GM23248 (cell line): ENCODE data around the gene PTGDR. TPM values are rescaled to one million over a fixed set of nuclear protein-coding genes. Genes with fewer than 3 reads are reported as not detected.

Experiments
- DNase-seq: peaks from one replicate; pipeline ENCODE4 v3.0.0-alpha.2; 2015
- H2AFZ ChIP-seq: fragments of 200-600 bp; sonication (generic); 2 replicates; pipeline ENCODE4 v1.6.1; 2016; ENCODE audit warnings: antibody characterized with exemption
- H3F3A ChIP-seq: fragments of 200-600 bp; sonication (generic); 2 replicates; pipeline ENCODE4 v1.6.1; 2016; ENCODE audit warnings: mild to moderate bottlenecking, antibody characterized with exemption, mixed run types; ENCODE audit not compliant: insufficient read depth
- H3K27ac ChIP-seq: fragments of 200-600 bp; sonication (generic); 2 replicates; pipeline ENCODE4 v1.5.1; 2016; ENCODE audit warnings: mild to moderate bottlenecking
- H3K27me3 ChIP-seq: fragments of 200-600 bp; sonication (generic); replicated peaks from 2 replicates; pipeline ENCODE4 v1.6.1; 2016; ENCODE audit warnings: mild to moderate bottlenecking; ENCODE audit not compliant: insufficient read depth
- H3K36me3 ChIP-seq: fragments of 200-600 bp; sonication (generic); 2 replicates; pipeline ENCODE4 v1.6.1; 2016; ENCODE audit warnings: low read depth, mild to moderate bottlenecking
- H3K4me1 ChIP-seq: fragments of 200-600 bp; sonication (generic); 2 replicates; pipeline ENCODE4 v1.6.1; 2016; ENCODE audit warnings: mild to moderate bottlenecking; ENCODE audit not compliant: insufficient read depth
- H3K4me2 ChIP-seq: fragments of 200-600 bp; sonication (generic); one replicate; pipeline ENCODE4 v1.6.1; 2016; ENCODE audit warnings: mild to moderate bottlenecking; ENCODE audit not compliant: unreplicated experiment
- H3K4me3 ChIP-seq: fragments of 200-600 bp; sonication (generic); 2 replicates; pipeline ENCODE4 v1.5.1; 2016; ENCODE audit warnings: mild to moderate bottlenecking
- H3K79me2 ChIP-seq: fragments of 200-600 bp; sonication (generic); 2 replicates; pipeline ENCODE4 v1.6.1; 2016; ENCODE audit warnings: mild to moderate bottlenecking; ENCODE audit not compliant: insufficient read depth
- H3K9ac ChIP-seq: fragments of 200-600 bp; sonication (generic); 2 replicates; pipeline ENCODE4 v1.6.1; 2016; ENCODE audit warnings: mild to moderate bottlenecking
- H3K9me2 ChIP-seq: fragments of 200-600 bp; sonication (generic); 2 replicates; pipeline ENCODE4 v1.6.1; 2016; ENCODE audit warnings: mixed run types, mild to moderate bottlenecking, moderate library complexity; ENCODE audit not compliant: insufficient read depth
- H3K9me3 ChIP-seq: fragments of 200-600 bp; sonication (generic); one replicate; pipeline ENCODE4 v1.6.1; 2017; ENCODE audit warnings: low read depth
- H4K20me1 ChIP-seq: fragments of 200-600 bp; sonication (generic); 2 replicates; pipeline ENCODE4 v1.6.0; 2016; ENCODE audit not compliant: insufficient read depth
- EZH2 ChIP-seq: fragments of 200-600 bp; sonication (generic); IDR thresholded peaks from 2 replicates; pipeline ENCODE4 v1.6.1; 2018; ENCODE audit warnings: antibody characterized with exemption, mild to moderate bottlenecking; ENCODE audit not compliant: insufficient read depth, poor library complexity, severe bottlenecking
- EZH2phosphoT487 ChIP-seq: fragments of 200-600 bp; sonication (generic); IDR thresholded peaks from 2 replicates; pipeline ENCODE4 v1.6.1; 2018; ENCODE audit warnings: antibody characterized with exemption, moderate library complexity, mild to moderate bottlenecking, low read depth; ENCODE audit not compliant: insufficient read depth
- WGBS, 2 experiments: methylation state at CpG; one replicate each; pipeline ENCODE4 v1.1.6; 2015 to 2017; ENCODE audit warnings: low lambda C conversion rate in 2 of 2, low coverage in 1 of 2; ENCODE audit errors: missing lambda C conversion rate in 2 of 2; 5-methylcytosine and 5-hydroxymethylcytosine counted together
- in situ Hi-C: fragments of 300-500 bp; cut with MboI; formaldehyde crosslinking; loops from 2 replicates; pipeline ENCODE4 v1.15.0; 2020
- polyA plus RNA-seq: library from polyadenylated mRNA; unstranded; fragments of >200 nt; fragmentation: Nextera tagmentation; extraction: Ambion mirVana; gene quantifications from 2 replicates; pipeline ENCODE4 v1.2.1, GENCODE V29; 2016
- total RNA-seq: library from RNA; depleted of rRNA; stranded (reverse); fragments of >200 nt; shearing (Covaris generic); gene quantifications from 2 replicates; pipeline ENCODE4 v1.2.3, GENCODE V29; 2014

PTGDR gene
- total and polyA plus RNA-seq, 2 experiments from 2014 or later: 0.09 TPM; not detected in 1

DNA sequence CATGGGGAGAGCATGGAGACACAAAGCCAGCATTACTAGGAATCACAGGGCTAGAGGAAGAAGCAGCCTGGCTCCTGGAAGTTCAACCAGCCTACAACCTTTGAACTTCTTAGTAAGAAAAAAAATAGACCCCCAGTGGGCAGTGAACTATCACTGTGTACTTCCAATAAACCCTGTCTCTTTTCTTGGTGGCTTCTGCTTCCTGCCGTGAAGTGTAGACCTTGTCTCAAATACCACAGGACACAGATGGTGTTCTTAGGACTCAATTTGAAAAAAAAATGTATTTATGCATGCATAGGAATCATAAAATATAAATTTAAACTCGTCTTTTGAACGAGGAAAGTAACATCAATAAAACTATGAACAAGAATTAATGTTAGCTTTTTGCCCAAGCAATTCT, 43.0 kb downstream of the PTGDR start:
- TF ChIP-seq EZH2: no peak
- TF ChIP-seq EZH2phosphoT487: no peak
- Histone ChIP-seq H2AFZ (no peak overlapping the region), H3K79me2 (no peaks in the 10 kb centered on the region; the same call in 1 of the 2 replicates), H3K27me3 (no peaks in the 10 kb centered on the region), H3K36me3 (no peaks in the 10 kb centered on the region), H3K9ac (no peak overlapping the region), H3K4me2 (no peak overlapping the region), H3K9me3 (no peaks in the 10 kb centered on the region), H3K27ac (no peak overlapping the region), H3K9me2 (no peaks in the 10 kb centered on the region), H3K4me3 (no peak overlapping the region), H4K20me1 (no peaks in the 10 kb centered on the region), H3F3A (peaks cover 11% of the 10 kb centered on the region), H3K4me1 (peaks cover 8% of the 10 kb centered on the region; the same call in 1 of the 2 replicates)
- WGBS, 2 experiments: 94 to 95% methylated on average over 3 of the region's 3 CpGs
- in situ Hi-C loops: no loop called here
- no peak for DNase-seq

DNA sequence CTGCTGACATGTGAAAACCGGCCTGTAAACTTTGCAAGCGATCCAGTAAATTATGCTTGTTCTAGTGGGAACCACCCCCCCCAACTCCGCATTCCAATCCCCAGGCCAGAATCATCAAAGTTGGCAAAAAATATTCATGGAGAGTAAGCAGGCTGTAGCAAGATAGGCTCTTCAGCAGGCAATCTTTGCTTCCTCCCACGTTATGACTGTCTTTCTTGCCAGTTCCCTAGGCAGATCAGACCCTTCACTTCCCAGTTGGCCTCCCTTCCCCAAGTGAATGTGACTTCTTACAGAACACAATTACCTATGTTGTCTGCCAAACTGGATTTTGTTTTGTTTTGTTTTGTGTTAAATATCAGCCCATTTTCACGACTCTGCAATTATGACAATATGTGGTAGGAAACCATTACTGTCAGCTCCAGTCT, 45.4 kb downstream of the PTGDR start:
- 0 out of 2 replicates have a peak overlapping the region, but pooled peaks have one; percentile 34 for H3K27ac ChIP-seq
- peak overlapping the region; percentile 75 for H3K9ac ChIP-seq
- no peaks in the 10 kb centered on the region for H3K9me2 ChIP-seq
- peaks cover 8% of the 10 kb centered on the region; the same call in 1 of the 2 replicates for H3K79me2 ChIP-seq
- no peaks in the 10 kb centered on the region for H4K20me1 ChIP-seq
- in situ Hi-C loops: no loop called here
- H3K4me1 ChIP-seq: peaks cover 13% of the 10 kb centered on the region; the same call in 1 of the 2 replicates
- peak overlapping the region; percentile 77; the same call in 1 of the 2 replicates for H3K4me3 ChIP-seq
- peak; percentile 35 for DNase-seq
- H2AFZ ChIP-seq: peak overlapping the region; percentile 85
- no peaks in the 10 kb centered on the region for H3K27me3 ChIP-seq
- TF ChIP-seq EZH2phosphoT487 (no peak), EZH2 (no peak)
- H3K9me3 ChIP-seq: no peaks in the 10 kb centered on the region
- H3K36me3 ChIP-seq: no peaks in the 10 kb centered on the region
- peak overlapping the region; percentile 79 for H3K4me2 ChIP-seq
- 28 to 44% methylated on average over 5 of the region's 5 CpGs for WGBS, 2 experiments
- peaks cover 11% of the 10 kb centered on the region for H3F3A ChIP-seq

DNA sequence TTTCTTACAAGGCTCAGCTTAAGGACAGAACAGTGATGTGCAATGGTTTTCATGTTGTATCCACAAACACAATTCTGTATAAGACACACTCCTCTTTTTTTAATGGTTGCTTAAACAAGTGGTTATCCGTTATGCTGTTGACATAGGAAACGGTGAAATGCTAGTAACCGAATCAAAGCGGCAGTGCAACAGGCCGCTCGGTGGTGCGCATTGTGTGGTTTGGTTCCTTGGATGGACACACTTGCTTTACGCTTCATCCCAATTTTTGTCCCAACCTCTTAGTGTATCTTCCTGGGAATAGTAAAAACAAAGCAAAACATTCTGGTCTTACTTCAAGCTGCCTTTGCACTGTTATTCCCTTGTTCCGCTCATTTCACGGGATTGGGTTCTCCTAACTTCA, 46.0 kb downstream of the PTGDR start:
- WGBS, 2 experiments: 7 to 9% methylated on average over 10 of the region's 10 CpGs
- H3K9me2 ChIP-seq: no peaks in the 10 kb centered on the region
- H3K27me3 ChIP-seq: no peaks in the 10 kb centered on the region
- H3K9me3 ChIP-seq: no peaks in the 10 kb centered on the region
- in situ Hi-C loops: no loop called here
- H3F3A ChIP-seq: peaks cover 12% of the 10 kb centered on the region
- peaks cover 8% of the 10 kb centered on the region; the same call in 1 of the 2 replicates for H3K79me2 ChIP-seq
- peaks cover 13% of the 10 kb centered on the region; the same call in 1 of the 2 replicates for H3K4me1 ChIP-seq
- peak overlapping the region; percentile 34 for H3K27ac ChIP-seq
- H4K20me1 ChIP-seq: no peaks in the 10 kb centered on the region
- H3K4me2 ChIP-seq: peak overlapping the region; percentile 79
- peak overlapping the region; percentile 77 for H3K4me3 ChIP-seq
- peak; percentile 52 for DNase-seq
- TF ChIP-seq EZH2phosphoT487 (no peak), EZH2 (no peak)
- no peaks in the 10 kb centered on the region for H3K36me3 ChIP-seq
- peak overlapping the region; percentile 75 for H3K9ac ChIP-seq
- peak overlapping the region; percentile 85 for H2AFZ ChIP-seq

DNA sequence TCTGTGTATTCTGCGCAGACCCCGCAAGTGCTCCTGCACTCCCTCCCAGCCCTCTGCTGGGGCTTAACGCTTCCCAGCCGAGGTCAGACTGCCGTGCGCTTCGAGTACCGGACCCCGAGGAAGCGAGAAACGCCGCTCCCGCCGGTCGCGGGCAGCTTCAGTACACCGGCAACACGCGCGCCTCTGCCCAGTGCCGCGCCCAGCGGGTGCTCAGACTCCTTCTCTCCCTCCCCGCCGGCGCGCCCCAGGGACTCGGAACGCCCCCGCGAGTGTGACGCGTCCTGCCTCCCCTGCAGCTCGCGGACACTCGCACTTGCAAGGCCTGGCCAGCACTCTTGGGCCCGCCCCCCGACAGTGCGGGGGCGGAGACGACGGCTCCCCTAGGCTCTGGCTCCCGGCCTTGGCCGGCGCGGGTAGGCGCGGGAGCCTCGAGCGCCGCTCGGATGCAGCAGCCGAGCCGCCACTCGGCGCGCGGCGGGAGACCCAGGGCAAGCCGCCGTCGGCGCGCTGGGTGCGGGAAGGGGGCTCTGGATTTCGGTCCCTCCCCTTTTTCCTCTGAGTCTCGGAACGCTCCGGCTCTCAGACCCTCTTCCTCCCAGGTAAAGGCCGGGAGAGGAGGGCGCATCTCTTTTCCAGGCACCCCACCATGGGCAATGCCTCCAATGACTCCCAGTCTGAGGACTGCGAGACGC, 46.6 kb downstream of the PTGDR start, which contains the start of gene PTGER2:
Gene PTGER2, plus strand, starts transcription at position 410 of the 692 bp plus-strand sequence. Its CDS starts 237 bp downstream, at position 647.
- DNase-seq: peak; percentile 97
- Histone ChIP-seq H3K4me3 (peak within 1 kb of the TSS; percentile 77), H2AFZ (peak within 1 kb of the TSS; percentile 85), H3K79me2 (peaks cover 11% of the 10 kb centered on the region; the same call in 1 of the 2 replicates), H3K27me3 (no peaks in the 10 kb centered on the region), H3F3A (peaks cover 18% of the 10 kb centered on the region), H3K9ac (peak within 1 kb of the TSS; percentile 75), H3K27ac (peak within 1 kb of the TSS; percentile 34), H3K4me2 (peak within 1 kb of the TSS; percentile 79), H3K4me1 (peaks cover 13% of the 10 kb centered on the region; the same call in 1 of the 2 replicates), H3K36me3 (no peaks in the 10 kb centered on the region), H3K9me3 (no peaks in the 10 kb centered on the region), H3K9me2 (no peaks in the 10 kb centered on the region), H4K20me1 (no peaks in the 10 kb centered on the region)
- in situ Hi-C loops: no loop called here
- WGBS, 2 experiments: 1% methylated on average over 72 to 73 of the region's 73 CpGs
- TF ChIP-seq EZH2phosphoT487 (no peak), EZH2 (no peak)
